Choroid plexus epithelial cell (primary cell): ENCODE data around the gene RNF215.

ENCODE experiments used
- DNase-seq: peaks from one replicate; pipeline ENCODE4 v3.0.0-alpha.2; 2010; ENCODE audit warnings: low read depth
- H3K4me3 ChIP-seq: 2 replicates; pipeline ENCODE4 v1.5.1; 2011; ENCODE audit warnings: low read depth, mild to moderate bottlenecking, control low read depth, low read length, moderate library complexity
- CTCF ChIP-seq: conservative IDR thresholded peaks from 2 replicates; pipeline ENCODE4 v1.5.1; 2011; ENCODE audit warnings: low read depth, mild to moderate bottlenecking, control low read depth, inconsistent platforms, low read length, moderate library complexity

RNF215 gene

GRCh38 chr22:30393322-30393680 lies 6.1 kb upstream of the RNF215 start:
- no peak for TF ChIP-seq CTCF
- DNase-seq, result no peak

GRCh38 chr22:30392661-30393321 lies 5.6 kb upstream of the RNF215 start:
- TF ChIP-seq CTCF, result no peak
- H3K4me3 ChIP-seq, result no peak overlapping the region
- DNase-seq, result no peak

More at GRCh38 chr22:30393322-30393680, 6.1 kb upstream of the RNF215 start:
- H3K4me3 ChIP-seq, result no peak overlapping the region

GRCh38 chr22:30390974-30391691 lies 3.9 kb upstream of the RNF215 start:
- peak; percentile 85 for TF ChIP-seq CTCF
- peak; percentile 78 for DNase-seq

GRCh38 chr22:30386608-30386959 lies 627 bp downstream of the RNF215 start:
- H3K4me3 ChIP-seq, result peak overlapping the region; percentile 74
- no peak for TF ChIP-seq CTCF
- no peak for DNase-seq

More at GRCh38 chr22:30390974-30391691, 3.9 kb upstream of the RNF215 start:
- H3K4me3 ChIP-seq, result no peak overlapping the region

- no peak for DNase-seq
- no peak for TF ChIP-seq CTCF
- peak overlapping the region; percentile 5 for H3K4me3 ChIP-seq
Observed at GRCh38 chr22:30385942-30386341, 1.3 kb downstream of the RNF215 start.

- no peak for DNase-seq
- TF ChIP-seq CTCF, result no peak
- H3K4me3 ChIP-seq, result no peak overlapping the region
Observed at GRCh38 chr22:30383061-30383460, 4.2 kb downstream of the RNF215 start.

- no peak for TF ChIP-seq CTCF
- no peak overlapping the region for H3K4me3 ChIP-seq
- DNase-seq, result no peak
Observed at GRCh38 chr22:30382340-30382739, 4.9 kb downstream of the RNF215 start.
